ENCODE measurements around the gene TMEM101. TPM values are rescaled to one million over a fixed set of nuclear protein-coding genes. Genes with fewer than 3 reads are reported as not detected.
"Not testable (repeated sequence)": the region's sequence is repeated elsewhere in the genome, so short reads cannot be mapped to it uniquely, and the experiment has no call there.

TMEM101 gene
- total and polyA plus RNA-seq, 2 experiments from 2014 or later, result 22.5 to 65.8 TPM

GRCh38 chr17:44001461-44001920, 13.3 kb downstream of the TMEM101 start:
- Histone ChIP-seq H3K4me3 (no peak overlapping the region), H3K9me3 (ENCODE audit: low read depth) (no peaks in the 10 kb centered on the region), H3K27ac (no peak overlapping the region), H3K36me3 (no peaks in the 10 kb centered on the region), H3K27me3 (peaks cover 39% of the 10 kb centered on the region), H3K4me1 (ENCODE audit: low read depth) (no peaks in the 10 kb centered on the region)
- TF ChIP-seq, protein P1, sequence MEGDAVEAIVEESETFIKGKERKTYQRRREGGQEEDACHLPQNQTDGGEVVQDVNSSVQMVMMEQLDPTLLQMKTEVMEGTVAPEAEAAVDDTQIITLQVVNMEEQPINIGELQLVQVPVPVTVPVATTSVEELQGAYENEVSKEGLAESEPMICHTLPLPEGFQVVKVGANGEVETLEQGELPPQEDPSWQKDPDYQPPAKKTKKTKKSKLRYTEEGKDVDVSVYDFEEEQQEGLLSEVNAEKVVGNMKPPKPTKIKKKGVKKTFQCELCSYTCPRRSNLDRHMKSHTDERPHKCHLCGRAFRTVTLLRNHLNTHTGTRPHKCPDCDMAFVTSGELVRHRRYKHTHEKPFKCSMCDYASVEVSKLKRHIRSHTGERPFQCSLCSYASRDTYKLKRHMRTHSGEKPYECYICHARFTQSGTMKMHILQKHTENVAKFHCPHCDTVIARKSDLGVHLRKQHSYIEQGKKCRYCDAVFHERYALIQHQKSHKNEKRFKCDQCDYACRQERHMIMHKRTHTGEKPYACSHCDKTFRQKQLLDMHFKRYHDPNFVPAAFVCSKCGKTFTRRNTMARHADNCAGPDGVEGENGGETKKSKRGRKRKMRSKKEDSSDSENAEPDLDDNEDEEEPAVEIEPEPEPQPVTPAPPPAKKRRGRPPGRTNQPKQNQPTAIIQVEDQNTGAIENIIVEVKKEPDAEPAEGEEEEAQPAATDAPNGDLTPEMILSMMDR (IDR thresholded peaks at IDR 0.05; ENCODE audit: low read depth, low read length), result no peak
- DNase-seq (ENCODE audit: low read depth in 1 of 2, low spot score in 1 of 2), result no peak

- no peaks in the 10 kb centered on the region for H3K36me3 ChIP-seq
- no peak overlapping the region for H3K4me3 ChIP-seq
- H3K9me3 ChIP-seq (ENCODE audit: low read depth), result no peaks in the 10 kb centered on the region
- no peaks in the 10 kb centered on the region for H3K4me1 ChIP-seq (ENCODE audit: low read depth)
- H3K27me3 ChIP-seq, result peaks cover 34% of the 10 kb centered on the region
- H3K27ac ChIP-seq, result no peak overlapping the region
- TF ChIP-seq, protein P1 (IDR thresholded peaks at IDR 0.05; ENCODE audit: low read depth, low read length), result no peak
- no peak for DNase-seq (ENCODE audit: low read depth in 1 of 2, low spot score in 1 of 2)
Measured at GRCh38 chr17:44000871-44001460, 13.8 kb downstream of the TMEM101 start.

DNA sequence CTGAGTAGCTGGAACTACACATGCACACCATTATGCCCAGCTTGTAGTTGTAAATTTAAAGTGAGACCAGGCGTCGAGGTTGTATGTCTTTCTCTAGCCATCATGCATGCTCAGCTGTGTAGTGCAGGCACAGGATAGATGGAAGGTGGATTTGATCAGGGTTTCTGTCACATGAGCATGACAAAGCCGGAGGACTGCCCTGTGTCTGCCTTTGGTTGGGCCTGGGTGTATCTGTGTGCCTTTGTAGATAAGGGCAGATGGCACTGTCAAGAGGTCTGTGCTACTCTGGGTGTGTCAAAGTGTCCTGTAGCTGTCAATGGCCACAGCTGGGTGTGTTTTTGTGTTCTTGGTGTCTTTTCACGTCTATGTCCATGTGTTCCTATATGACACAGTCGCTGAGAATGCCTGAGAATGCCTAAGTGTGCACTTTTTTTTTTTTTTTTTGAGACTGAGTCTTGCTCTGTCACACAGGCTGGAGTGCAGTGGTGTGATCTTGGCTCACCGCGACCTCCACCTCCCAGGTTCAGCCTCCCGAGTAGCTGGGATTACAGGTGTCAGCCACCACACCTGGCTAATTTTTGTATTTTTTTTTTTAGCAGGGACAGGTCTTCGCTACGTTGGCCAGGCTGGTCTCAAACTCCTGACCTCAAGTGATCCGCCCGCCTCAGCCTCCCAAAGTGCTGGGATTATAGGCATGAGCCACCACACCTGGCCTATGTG, 14.5 kb downstream of the TMEM101 start:
- Histone ChIP-seq H3K4me1 (ENCODE audit: low read depth) (no peaks in the 10 kb centered on the region), H3K27ac (no peak overlapping the region), H3K4me3 (no peak overlapping the region), H3K27me3 (peaks cover 28% of the 10 kb centered on the region), H3K9me3 (ENCODE audit: low read depth) (no peaks in the 10 kb centered on the region), H3K36me3 (no peaks in the 10 kb centered on the region)
- no peak for DNase-seq (ENCODE audit: low read depth in 1 of 2, low spot score in 1 of 2)
- TF ChIP-seq, protein P1 (IDR thresholded peaks at IDR 0.05; ENCODE audit: low read depth, low read length), result no peak

DNA sequence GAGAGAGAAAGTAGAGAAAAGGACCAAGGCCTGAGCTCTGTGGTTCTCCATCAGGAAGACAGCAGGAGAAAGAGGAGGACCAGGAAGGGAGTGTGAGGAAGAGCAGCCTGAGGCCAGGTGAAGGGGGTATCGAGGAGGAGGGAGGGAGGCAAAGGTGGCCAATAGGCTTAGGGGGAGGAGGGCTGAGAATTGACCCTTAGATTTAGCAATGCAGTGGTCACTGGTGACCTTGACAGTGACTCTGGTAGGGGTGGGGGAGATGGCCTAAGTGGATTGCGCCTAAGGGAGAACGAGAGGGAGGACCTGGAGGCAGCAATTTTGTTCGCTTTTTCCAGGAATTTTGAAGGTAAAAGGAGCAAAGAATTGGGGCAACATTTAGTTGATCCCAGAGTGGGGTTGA, 15.7 kb downstream of the TMEM101 start:
- TF ChIP-seq, protein P1 (IDR thresholded peaks at IDR 0.05; ENCODE audit: low read depth, low read length), result no peak
- H3K9me3 ChIP-seq (ENCODE audit: low read depth), result no peaks in the 10 kb centered on the region
- no peaks in the 10 kb centered on the region for H3K4me1 ChIP-seq (ENCODE audit: low read depth)
- no peak for DNase-seq (ENCODE audit: low read depth in 1 of 2, low spot score in 1 of 2)
- no peak overlapping the region for H3K4me3 ChIP-seq
- H3K27ac ChIP-seq, result no peak overlapping the region
- no peaks in the 10 kb centered on the region for H3K36me3 ChIP-seq
- peaks cover 15% of the 10 kb centered on the region for H3K27me3 ChIP-seq

DNA sequence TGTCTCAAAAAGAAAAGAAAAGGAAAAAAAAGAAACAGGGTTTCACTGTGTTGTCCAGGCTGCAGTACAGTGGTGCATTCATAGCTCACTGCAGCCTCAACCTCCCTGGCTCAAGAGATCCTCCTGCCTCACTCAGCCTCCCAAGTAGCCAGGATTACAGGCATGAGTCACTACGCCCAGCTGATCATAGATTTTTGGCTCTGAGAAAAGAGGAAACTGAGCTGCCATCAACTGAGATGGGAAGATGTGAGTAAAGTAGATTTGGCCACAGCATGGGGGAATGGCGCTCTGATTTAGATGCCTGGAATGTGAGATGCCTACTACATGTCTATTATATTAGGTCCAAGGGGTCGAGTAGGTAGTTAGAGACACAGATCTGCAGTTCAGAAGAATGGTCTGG, 16.2 kb downstream of the TMEM101 start:
- DNase-seq (ENCODE audit: low read depth in 1 of 2, low spot score in 1 of 2), result peak in 1 of 2 donors; percentile 54
- no peaks in the 10 kb centered on the region for H3K9me3 ChIP-seq (ENCODE audit: low read depth)
- no peak overlapping the region for H3K27ac ChIP-seq
- H3K27me3 ChIP-seq, result peaks cover 10% of the 10 kb centered on the region
- no peak overlapping the region for H3K4me3 ChIP-seq
- H3K4me1 ChIP-seq (ENCODE audit: low read depth), result no peaks in the 10 kb centered on the region
- no peaks in the 10 kb centered on the region for H3K36me3 ChIP-seq
- TF ChIP-seq, protein P1 (IDR thresholded peaks at IDR 0.05; ENCODE audit: low read depth, low read length), result no peak

- H3K9me3 ChIP-seq (ENCODE audit: low read depth); H3K4me3 ChIP-seq; H3K4me1 ChIP-seq (ENCODE audit: low read depth); H3K27me3 ChIP-seq; H3K27ac ChIP-seq; H3K36me3 ChIP-seq; DNase-seq (ENCODE audit: low read depth in 1 of 2, low spot score in 1 of 2): not testable (repeated sequence)
Measured at GRCh38 chr17:43997180-43997579, 17.6 kb downstream of the TMEM101 start.
